Mesodermal cell (in vitro differentiated cells): ENCODE results near the gene LMAN2.

Experiments used
- H3K27ac ChIP-seq: 2 replicates; pipeline ENCODE4 v1.7.0; 2013; ENCODE audit warnings: mild to moderate bottlenecking, low read depth, low read length, moderate library complexity; ENCODE audit not compliant: severe bottlenecking
- H3K36me3 ChIP-seq: 2 replicates; pipeline ENCODE4 v1.7.1; 2013; ENCODE audit warnings: mild to moderate bottlenecking, low read length, moderate library complexity; ENCODE audit not compliant: control insufficient read depth, insufficient read depth
- H3K4me1 ChIP-seq: one replicate; pipeline ENCODE4 v1.7.1; 2013; ENCODE audit warnings: mild to moderate bottlenecking, low read length; ENCODE audit not compliant: insufficient read depth, control insufficient read depth, poor library complexity, severe bottlenecking
- H3K4me3 ChIP-seq: 2 replicates; pipeline ENCODE4 v1.7.0; 2013; ENCODE audit warnings: low read length, control low read depth, mild to moderate bottlenecking; ENCODE audit not compliant: insufficient read depth, poor library complexity, severe bottlenecking; ENCODE audit errors: extremely low read depth
- H3K9me3 ChIP-seq: 2 replicates; pipeline ENCODE4 v1.7.1; 2013; ENCODE audit warnings: mild to moderate bottlenecking, low read length, moderate library complexity; ENCODE audit not compliant: control insufficient read depth
- WGBS, 2 experiments: methylation state at CpG; one replicate each; pipeline ENCODE4 v1.1.5; 2013; ENCODE audit warnings: missing lambda C conversion rate in 2 of 2; ENCODE audit not compliant: insufficient coverage in 2 of 2; 5-methylcytosine and 5-hydroxymethylcytosine counted together

LMAN2 gene

GRCh38 chr5:177389241-177390169, 38.0 kb upstream of the LMAN2 start:
- Histone ChIP-seq H3K27ac (peak overlapping the region; percentile 84), H3K9me3 (no peaks in the 10 kb centered on the region), H3K36me3 (no peaks in the 10 kb centered on the region), H3K4me1 (peaks cover 16% of the 10 kb centered on the region), H3K4me3 (no peak overlapping the region)
- WGBS, 2 experiments, result 44 to 68% methylated on average over 19 of the region's 21 CpGs

- Histone ChIP-seq H3K4me3 (no peak overlapping the region), H3K4me1 (peaks cover 16% of the 10 kb centered on the region)
- WGBS, 2 experiments, result 90 to 94% methylated on average over 7 to 9 of the region's 10 CpGs
Observed at GRCh38 chr5:177388521-177389052, 37.1 kb upstream of the LMAN2 start.

GRCh38 chr5:177387405-177387804, 35.9 kb upstream of the LMAN2 start:
- Histone ChIP-seq H3K4me1 (peaks cover 16% of the 10 kb centered on the region), H3K36me3 (no peaks in the 10 kb centered on the region), H3K27ac (no peak overlapping the region), H3K9me3 (no peaks in the 10 kb centered on the region), H3K4me3 (no peak overlapping the region)
- 94 to 98% methylated on average over 13 to 14 of the region's 14 CpGs for WGBS, 2 experiments

More at GRCh38 chr5:177388521-177389052, 37.1 kb upstream of the LMAN2 start:
- H3K9me3 ChIP-seq, result no peaks in the 10 kb centered on the region
- H3K27ac ChIP-seq, result peak overlapping the region; percentile 84
- H3K36me3 ChIP-seq, result no peaks in the 10 kb centered on the region

- no peaks in the 10 kb centered on the region for H3K36me3 ChIP-seq
- peaks cover 16% of the 10 kb centered on the region for H3K4me1 ChIP-seq
- H3K27ac ChIP-seq, result no peak overlapping the region
- 87 to 93% methylated on average over 7 to 8 of the region's 8 CpGs for WGBS, 2 experiments
- no peak overlapping the region for H3K4me3 ChIP-seq
- no peaks in the 10 kb centered on the region for H3K9me3 ChIP-seq
Observed at GRCh38 chr5:177386542-177386941, 35.1 kb upstream of the LMAN2 start.

- H3K36me3 ChIP-seq, result no peaks in the 10 kb centered on the region
Observed at GRCh38 chr5:177385720-177386119, 34.3 kb upstream of the LMAN2 start.

GRCh38 chr5:177384134-177384533, 32.7 kb upstream of the LMAN2 start, which contains the start of gene SLC34A1:
Gene SLC34A1, plus strand, starts transcription at chr5:177384434. Its CDS starts 1,308 bp downstream, at chr5:177385742.
- H3K4me1 ChIP-seq, result peaks cover 12% of the 10 kb centered on the region
- H3K9me3 ChIP-seq, result no peaks in the 10 kb centered on the region
- H3K27ac ChIP-seq, result no peak within 1 kb of the TSS
- no peak within 1 kb of the TSS for H3K4me3 ChIP-seq
- 85 to 94% methylated on average over 2 to 4 of the region's 4 CpGs for WGBS, 2 experiments
- no peaks in the 10 kb centered on the region for H3K36me3 ChIP-seq

More at GRCh38 chr5:177385720-177386119, 34.3 kb upstream of the LMAN2 start:
- Histone ChIP-seq H3K4me3 (no peak overlapping the region), H3K4me1 (peaks cover 20% of the 10 kb centered on the region), H3K27ac (no peak overlapping the region), H3K9me3 (no peaks in the 10 kb centered on the region)
- 81 to 83% methylated on average over 10 of the region's 11 CpGs for WGBS, 2 experiments

GRCh38 chr5:177383181-177383580, 31.7 kb upstream of the LMAN2 start:
- WGBS, 2 experiments, result 86 to 88% methylated on average over 6 to 7 of the region's 9 CpGs
- no peaks in the 10 kb centered on the region for H3K9me3 ChIP-seq
- peaks cover 4% of the 10 kb centered on the region for H3K4me1 ChIP-seq
- H3K4me3 ChIP-seq, result no peak overlapping the region
- no peak overlapping the region for H3K27ac ChIP-seq
- H3K36me3 ChIP-seq, result no peaks in the 10 kb centered on the region

GRCh38 chr5:177382423-177383029, 31.1 kb upstream of the LMAN2 start:
- no peak overlapping the region for H3K27ac ChIP-seq
- H3K4me3 ChIP-seq, result no peak overlapping the region
- 74 to 96% methylated on average over 5 to 9 of the region's 11 CpGs for WGBS, 2 experiments
- no peaks in the 10 kb centered on the region for H3K9me3 ChIP-seq
- H3K4me1 ChIP-seq, result peaks cover 4% of the 10 kb centered on the region
- H3K36me3 ChIP-seq, result no peaks in the 10 kb centered on the region

- Histone ChIP-seq H3K27ac (no peak overlapping the region), H3K9me3 (no peaks in the 10 kb centered on the region), H3K36me3 (no peaks in the 10 kb centered on the region), H3K4me3 (no peak overlapping the region), H3K4me1 (peaks cover 4% of the 10 kb centered on the region)
- WGBS, 2 experiments, result 84 to 96% methylated on average over 2 to 5 of the region's 6 CpGs
Observed at GRCh38 chr5:177380805-177381126, 29.3 kb upstream of the LMAN2 start.

- peak overlapping the region; percentile 18 for H3K27ac ChIP-seq
- no peak overlapping the region for H3K4me3 ChIP-seq
- H3K4me1 ChIP-seq, result peaks cover 4% of the 10 kb centered on the region
- H3K36me3 ChIP-seq, result no peaks in the 10 kb centered on the region
- H3K9me3 ChIP-seq, result no peaks in the 10 kb centered on the region
- 90 to 98% methylated on average over 12 to 14 of the region's 15 CpGs for WGBS, 2 experiments
Observed at GRCh38 chr5:177378884-177379883, 27.7 kb upstream of the LMAN2 start.
